Hepatocyte (in vitro differentiated cells): Measurements from ENCODE around the gene PPP5C. TPM values are rescaled to one million over a fixed set of nuclear protein-coding genes. Genes with fewer than 3 reads are reported as not detected.

Experiments
- DNase-seq: peaks from one replicate; pipeline ENCODE4 v3.0.0-alpha.2; 2016; ENCODE audit warnings: low spot score
- H2AFZ ChIP-seq: fragments of 200-600 bp; sonication (generic); 2 replicates; pipeline ENCODE4 v1.6.0; 2016; ENCODE audit warnings: antibody characterized with exemption, mild to moderate bottlenecking
- H3K27ac ChIP-seq: fragments of 200-600 bp; sonication (generic); 2 replicates; pipeline ENCODE4 v1.5.1; 2016; ENCODE audit warnings: mild to moderate bottlenecking
- H3K27me3 ChIP-seq: fragments of 200-600 bp; sonication (generic); 2 replicates; pipeline ENCODE4 v1.6.1; 2016
- H3K36me3 ChIP-seq: fragments of 200-600 bp; sonication (generic); replicated peaks from 2 replicates; pipeline ENCODE4 v1.5.1; 2016; ENCODE audit warnings: low read depth; ENCODE audit not compliant: insufficient read depth
- H3K4me1 ChIP-seq: fragments of 200-600 bp; sonication (generic); 2 replicates; pipeline ENCODE4 v1.5.1; 2016; ENCODE audit warnings: mild to moderate bottlenecking, moderate library complexity; ENCODE audit not compliant: insufficient read depth
- H3K4me2 ChIP-seq: fragments of 200-600 bp; sonication (generic); 2 replicates; pipeline ENCODE4 v1.6.0; 2016
- H3K4me3 ChIP-seq: fragments of 200-600 bp; sonication (generic); 2 replicates; pipeline ENCODE4 v1.5.1; 2016; ENCODE audit warnings: mild to moderate bottlenecking
- H3K79me2 ChIP-seq: fragments of 200-600 bp; sonication (generic); 2 replicates; pipeline ENCODE4 v1.6.0; 2017; ENCODE audit warnings: mild to moderate bottlenecking
- H3K9me2 ChIP-seq: fragments of 200-600 bp; sonication (generic); replicated peaks from 2 replicates; pipeline ENCODE4 v1.6.0; 2017; ENCODE audit warnings: mild to moderate bottlenecking; ENCODE audit not compliant: insufficient read depth
- H3K9me3 ChIP-seq: fragments of 200-600 bp; sonication (generic); 2 replicates; pipeline ENCODE4 v1.5.1; 2016; ENCODE audit warnings: low read depth, mild to moderate bottlenecking
- H4K20me1 ChIP-seq: fragments of 200-600 bp; sonication (generic); 2 replicates; pipeline ENCODE4 v1.6.0; 2016; ENCODE audit warnings: mild to moderate bottlenecking; ENCODE audit not compliant: insufficient read depth, poor library complexity, severe bottlenecking
- CTCF ChIP-seq: fragments of 200-600 bp; sonication (generic); IDR thresholded peaks from 2 replicates; pipeline ENCODE4 v1.5.1; 2016; ENCODE audit warnings: antibody characterized with exemption, mild to moderate bottlenecking; ENCODE audit not compliant: poor library complexity
- EZH2 ChIP-seq: fragments of 200-600 bp; sonication (generic); IDR thresholded peaks from 2 replicates; pipeline ENCODE4 v1.6.1; 2016; ENCODE audit warnings: antibody characterized with exemption, mild to moderate bottlenecking, borderline replicate concordance
- EZH2phosphoT487 ChIP-seq: fragments of 200-600 bp; sonication (generic); IDR thresholded peaks from one replicate; pipeline ENCODE4 v1.6.1; 2018; ENCODE audit warnings: antibody characterized with exemption, mild to moderate bottlenecking, low read depth, moderate library complexity; ENCODE audit not compliant: unreplicated experiment, severe bottlenecking
- WGBS: methylation state at CpG from one replicate; pipeline ENCODE4 v1.1.6; 2016; ENCODE audit warnings: low lambda C conversion rate; ENCODE audit errors: missing lambda C conversion rate; 5-methylcytosine and 5-hydroxymethylcytosine counted together
- polyA plus RNA-seq: library from polyadenylated mRNA; unstranded; fragments of >200 nt; fragmentation: Nextera tagmentation; extraction: Ambion mirVana; gene quantifications from 2 replicates; pipeline ENCODE4 v1.2.1, GENCODE V29; 2016
- total RNA-seq: library from RNA; depleted of rRNA; stranded (reverse); fragments of >200 nt; gene quantifications from 2 replicates; pipeline ENCODE4 v1.2.3, GENCODE V29; 2014

Gene PPP5C
- total and polyA plus RNA-seq, 2 experiments from 2014 or later: 51.2 to 68.8 TPM

GRCh38 chr19:46349311-46349993 lies 2.6 kb downstream of the PPP5C start:
- Histone ChIP-seq H3K4me2 (peak overlapping the region; percentile 53), H4K20me1 (peaks cover 7% of the 10 kb centered on the region), H3K27me3 (no peaks in the 10 kb centered on the region), H3K27ac (no peak overlapping the region), H3K4me3 (no peak overlapping the region), H3K4me1 (peaks cover 32% of the 10 kb centered on the region), H3K9me2 (no peaks in the 10 kb centered on the region), H3K36me3 (no peaks in the 10 kb centered on the region), H3K79me2 (peaks cover 54% of the 10 kb centered on the region), H2AFZ (no peak overlapping the region), H3K9me3 (no peaks in the 10 kb centered on the region)
- no peak for DNase-seq
- 93% methylated on average over 11 of the region's 11 CpGs for WGBS
- TF ChIP-seq EZH2phosphoT487: no peak
- no peak for TF ChIP-seq EZH2
- no peak for TF ChIP-seq CTCF

- no peak for DNase-seq
- 62% methylated on average over 7 of the region's 8 CpGs for WGBS
- no peaks in the 10 kb centered on the region for H3K27me3 ChIP-seq
- H3K9me3 ChIP-seq: no peaks in the 10 kb centered on the region
- no peaks in the 10 kb centered on the region for H3K9me2 ChIP-seq
- peaks cover 59% of the 10 kb centered on the region for H3K79me2 ChIP-seq
- H3K36me3 ChIP-seq: no peaks in the 10 kb centered on the region
- H3K4me2 ChIP-seq: peak overlapping the region; percentile 53
- H4K20me1 ChIP-seq: peaks cover 7% of the 10 kb centered on the region
- H3K27ac ChIP-seq: peak overlapping the region; percentile 42
- no peak overlapping the region for H2AFZ ChIP-seq
- peaks cover 38% of the 10 kb centered on the region for H3K4me1 ChIP-seq
- TF ChIP-seq EZH2: no peak
- TF ChIP-seq EZH2phosphoT487: no peak
- TF ChIP-seq CTCF: no peak
- no peak overlapping the region for H3K4me3 ChIP-seq
Observed at GRCh38 chr19:46350029-46350757, 3.3 kb downstream of the PPP5C start.

- Histone ChIP-seq H3K4me2 (peak overlapping the region; percentile 53), H3K4me1 (peaks cover 41% of the 10 kb centered on the region), H3K27ac (peak overlapping the region; percentile 42), H3K9me3 (no peaks in the 10 kb centered on the region), H3K36me3 (no peaks in the 10 kb centered on the region), H3K4me3 (no peak overlapping the region), H3K79me2 (peaks cover 60% of the 10 kb centered on the region), H3K27me3 (no peaks in the 10 kb centered on the region), H3K9me2 (no peaks in the 10 kb centered on the region), H4K20me1 (peaks cover 7% of the 10 kb centered on the region), H2AFZ (no peak overlapping the region)
- TF ChIP-seq EZH2phosphoT487 (no peak), EZH2 (no peak), CTCF (no peak)
- 55% methylated on average over 8 of the region's 8 CpGs for WGBS
- DNase-seq: no peak
Observed at GRCh38 chr19:46350758-46351159, 3.9 kb downstream of the PPP5C start.
